Measurements from ENCODE around the gene ASB10.

GRCh38 chr7:151172273-151173141 is 14.5 kb downstream of the ASB10 start:
- TF ChIP-seq EP300 (IDR thresholded peaks at IDR 0.05; ENCODE audit: borderline replicate concordance in 1 of 2, low read depth in 1 of 2, low read length in 1 of 2), result no peak
- TF ChIP-seq, protein P1, sequence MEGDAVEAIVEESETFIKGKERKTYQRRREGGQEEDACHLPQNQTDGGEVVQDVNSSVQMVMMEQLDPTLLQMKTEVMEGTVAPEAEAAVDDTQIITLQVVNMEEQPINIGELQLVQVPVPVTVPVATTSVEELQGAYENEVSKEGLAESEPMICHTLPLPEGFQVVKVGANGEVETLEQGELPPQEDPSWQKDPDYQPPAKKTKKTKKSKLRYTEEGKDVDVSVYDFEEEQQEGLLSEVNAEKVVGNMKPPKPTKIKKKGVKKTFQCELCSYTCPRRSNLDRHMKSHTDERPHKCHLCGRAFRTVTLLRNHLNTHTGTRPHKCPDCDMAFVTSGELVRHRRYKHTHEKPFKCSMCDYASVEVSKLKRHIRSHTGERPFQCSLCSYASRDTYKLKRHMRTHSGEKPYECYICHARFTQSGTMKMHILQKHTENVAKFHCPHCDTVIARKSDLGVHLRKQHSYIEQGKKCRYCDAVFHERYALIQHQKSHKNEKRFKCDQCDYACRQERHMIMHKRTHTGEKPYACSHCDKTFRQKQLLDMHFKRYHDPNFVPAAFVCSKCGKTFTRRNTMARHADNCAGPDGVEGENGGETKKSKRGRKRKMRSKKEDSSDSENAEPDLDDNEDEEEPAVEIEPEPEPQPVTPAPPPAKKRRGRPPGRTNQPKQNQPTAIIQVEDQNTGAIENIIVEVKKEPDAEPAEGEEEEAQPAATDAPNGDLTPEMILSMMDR (IDR thresholded peaks at IDR 0.05), result peak; percentile 100
- 0 out of 2 replicates have a peak, but pooled peaks have one; percentile 15 for TF ChIP-seq TAF1 (IDR thresholded peaks at IDR 0.05; ENCODE audit: borderline replicate concordance, low read depth, low read length)
- TF ChIP-seq TCF12 (IDR thresholded peaks at IDR 0.05), result no peak
- TF ChIP-seq, protein P2, sequence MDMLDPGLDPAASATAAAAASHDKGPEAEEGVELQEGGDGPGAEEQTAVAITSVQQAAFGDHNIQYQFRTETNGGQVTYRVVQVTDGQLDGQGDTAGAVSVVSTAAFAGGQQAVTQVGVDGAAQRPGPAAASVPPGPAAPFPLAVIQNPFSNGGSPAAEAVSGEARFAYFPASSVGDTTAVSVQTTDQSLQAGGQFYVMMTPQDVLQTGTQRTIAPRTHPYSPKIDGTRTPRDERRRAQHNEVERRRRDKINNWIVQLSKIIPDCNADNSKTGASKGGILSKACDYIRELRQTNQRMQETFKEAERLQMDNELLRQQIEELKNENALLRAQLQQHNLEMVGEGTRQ (IDR thresholded peaks at IDR 0.05; ENCODE audit: borderline replicate concordance, low read depth, low read length), result no peak; the same call in 1 of the 2 replicates
- TF ChIP-seq REST (IDR thresholded peaks at IDR 0.05; ENCODE audit: low read depth, low read length), result 0 out of 2 replicates have a peak, but pooled peaks have one; percentile 40
- no peak for TF ChIP-seq GATA2 (CRISPR knock-in tag; IDR thresholded peaks at IDR 0.05)
- no peak for TF ChIP-seq POLR2AphosphoS5 (IDR thresholded peaks at IDR 0.05; ENCODE audit: low read depth, low read length)
